T-helper 1 cell treated with Interleukin-12 subunit alpha and Interleukin-12 subunit beta and Interleukin-4 antibody, amounts not matched to agents 30 ng/mL and 1 ng/mL, for 36 hours (primary cell): ENCODE measurements around the gene ATXN7L3B. TPM values are rescaled to one million over a fixed set of nuclear protein-coding genes. Genes with fewer than 3 reads are reported as not detected.

Experiments used
- intact Hi-C: fragments of 100-400 bp; cut with micrococcal nuclease; formaldehyde crosslinking; loops from one replicate; pipeline ENCODE4 v1.15.1; 2024
- total RNA-seq: library from RNA; stranded (reverse); gene quantifications from 2 replicates; pipeline ENCODE4 v1.2.3, GENCODE V29; 2022

The ATXN7L3B gene
- total RNA-seq, 1 donor from 2014 or later = 23.7 TPM

DNA sequence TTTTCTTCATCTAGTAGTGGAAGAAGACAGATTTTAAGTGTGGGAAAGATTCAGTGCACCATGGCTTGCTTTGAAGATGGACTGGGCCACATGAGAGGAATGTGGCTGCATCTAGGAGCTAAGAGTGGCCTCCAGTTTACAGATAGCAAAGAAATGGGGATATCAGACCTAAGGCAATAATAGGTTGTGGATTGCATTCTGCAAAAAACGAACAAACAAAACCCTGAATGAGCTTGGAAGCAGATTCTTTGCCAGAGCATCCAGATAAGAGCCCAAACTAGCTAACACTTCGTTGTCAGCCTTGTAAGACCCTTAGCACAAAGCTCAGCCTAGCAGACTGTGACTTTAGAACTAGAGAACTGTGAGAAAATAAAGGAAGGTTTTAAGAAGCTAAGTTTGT is 9.6 kb downstream of the ATXN7L3B start:
- intact Hi-C loops = no loop called here

DNA sequence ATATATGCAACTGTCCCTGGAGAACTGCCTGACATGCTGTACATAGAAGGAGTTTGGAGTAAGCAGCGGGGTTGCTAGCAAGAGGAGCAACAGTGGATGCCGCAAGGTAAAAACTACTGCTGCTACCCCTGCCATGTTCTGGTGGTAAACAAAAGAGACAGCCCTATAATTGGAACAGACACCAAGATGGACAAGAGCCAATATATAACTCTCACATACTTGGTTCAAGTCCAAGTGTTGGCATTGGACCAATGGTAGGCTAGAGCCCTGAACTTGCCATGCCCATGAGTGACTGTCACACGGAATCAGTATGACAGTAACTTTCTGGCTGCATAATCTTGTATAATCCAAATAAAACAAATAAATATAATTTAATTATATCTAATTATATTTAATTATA is 13.7 kb downstream of the ATXN7L3B start:
- intact Hi-C loops = no loop called here

DNA sequence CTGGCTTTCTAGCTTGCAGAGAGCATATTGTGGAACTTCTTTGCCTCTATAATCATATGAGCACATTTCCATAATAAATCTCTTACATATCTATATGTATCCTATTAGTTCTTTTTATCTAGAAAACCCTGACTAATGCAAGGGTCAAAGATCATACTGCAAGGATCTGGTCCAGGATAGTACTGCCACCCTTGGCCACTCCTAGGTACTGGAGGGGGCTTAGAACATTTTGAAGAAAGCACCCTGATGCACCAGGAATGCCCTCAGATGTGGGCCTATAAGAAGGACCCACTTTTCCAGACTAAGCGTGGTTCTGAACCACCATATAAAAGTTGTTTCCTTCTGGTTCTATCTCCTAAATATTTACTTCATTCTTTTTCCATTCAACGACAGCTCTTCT is 14.6 kb downstream of the ATXN7L3B start:
- intact Hi-C loops = no loop called here

DNA sequence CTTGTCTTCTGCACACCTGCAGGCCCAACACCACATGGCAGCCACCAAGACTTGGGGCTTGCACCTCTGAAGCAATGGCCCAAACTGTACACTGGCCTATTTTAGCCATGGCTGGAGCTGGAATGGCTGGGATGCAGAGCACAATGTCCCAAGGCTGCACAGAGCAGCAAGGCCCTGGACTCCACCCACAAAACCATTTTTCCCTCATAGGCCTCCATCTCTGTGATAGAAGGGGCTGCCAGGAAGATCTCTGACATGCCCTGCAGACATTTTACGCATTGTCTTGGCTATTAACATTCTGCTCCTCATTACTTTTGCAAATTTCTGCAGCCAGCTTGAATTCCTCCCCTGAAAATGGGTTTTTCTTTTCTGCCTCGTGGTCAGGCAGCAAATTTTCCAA is 22.1 kb downstream of the ATXN7L3B start:
- intact Hi-C loops = no loop called here

DNA sequence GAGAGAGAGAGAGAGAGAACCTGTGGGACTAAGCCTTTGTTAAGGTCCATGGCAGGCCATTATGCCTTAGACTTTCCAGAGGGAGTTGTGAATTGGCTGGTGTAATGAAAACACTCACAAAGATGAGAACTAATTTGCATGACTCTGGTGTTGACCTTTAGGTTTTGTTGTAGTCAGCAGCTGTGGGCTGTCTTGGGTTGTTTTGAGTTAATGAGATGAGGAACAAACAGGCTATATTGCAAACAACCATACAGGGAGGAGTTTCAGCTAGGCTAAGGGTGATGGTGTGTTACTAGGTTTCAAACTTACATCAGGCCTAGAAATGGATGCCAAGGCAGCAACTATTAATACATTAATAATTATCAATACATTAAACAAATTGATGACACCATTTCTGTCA is 26.3 kb downstream of the ATXN7L3B start:
- intact Hi-C loops = no loop called here

DNA sequence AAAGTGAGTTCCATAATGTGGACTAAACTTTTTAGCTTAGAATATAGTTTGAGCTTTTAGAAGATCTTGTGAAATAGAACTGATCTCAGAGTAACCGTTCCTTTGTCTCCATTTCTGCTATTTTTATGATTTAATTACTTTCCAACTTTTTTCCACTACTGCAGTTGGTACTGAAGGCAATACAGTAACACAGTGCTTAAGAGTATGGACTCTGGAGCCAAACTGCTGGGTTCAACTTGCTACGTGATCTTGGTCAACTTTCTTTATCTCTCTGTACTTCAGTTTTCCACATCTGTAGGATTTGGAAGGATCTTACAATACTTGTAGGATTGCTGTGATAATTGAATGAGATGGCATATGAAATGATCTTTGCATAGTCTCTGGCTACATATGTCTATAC is 40.9 kb downstream of the ATXN7L3B start:
- intact Hi-C loops = no loop called here

DNA sequence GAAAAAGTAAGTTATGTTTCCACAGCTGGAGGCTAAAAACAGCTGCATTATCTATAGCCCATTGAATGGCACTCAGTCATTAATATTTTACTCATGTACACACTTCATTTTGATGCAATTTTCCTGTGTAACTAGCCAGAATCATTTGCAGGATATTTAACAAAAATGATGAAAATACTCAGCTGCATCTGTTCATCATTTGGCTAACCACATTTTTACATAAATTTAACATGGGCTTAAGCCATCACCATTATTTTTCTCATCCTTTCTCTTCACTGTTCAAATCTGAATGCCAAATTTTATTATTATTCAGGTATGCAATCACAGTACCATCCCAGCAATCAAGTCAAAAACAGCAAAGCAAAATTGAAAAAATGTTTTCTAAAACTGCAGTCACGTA is 41.8 kb downstream of the ATXN7L3B start:
- intact Hi-C loops = no loop called here

DNA sequence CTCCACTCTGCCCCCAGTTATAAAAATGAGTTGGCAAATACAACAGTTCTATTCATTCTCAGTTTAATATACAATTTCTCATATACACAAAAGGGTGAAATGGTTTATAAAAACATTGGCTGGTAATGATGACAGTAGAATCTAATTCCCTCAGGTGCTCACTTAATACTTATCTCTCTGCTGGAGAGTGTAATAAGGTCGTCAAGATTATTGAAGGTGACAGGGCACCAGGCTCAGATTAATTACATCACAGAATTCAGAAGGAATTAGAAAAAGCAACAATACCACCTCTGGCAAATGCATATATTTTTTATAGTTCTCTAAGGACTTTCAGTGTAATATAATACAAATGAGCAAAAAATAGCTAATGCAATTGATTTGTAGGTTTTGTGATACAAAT is 42.3 kb downstream of the ATXN7L3B start:
- intact Hi-C loops = no loop called here

DNA sequence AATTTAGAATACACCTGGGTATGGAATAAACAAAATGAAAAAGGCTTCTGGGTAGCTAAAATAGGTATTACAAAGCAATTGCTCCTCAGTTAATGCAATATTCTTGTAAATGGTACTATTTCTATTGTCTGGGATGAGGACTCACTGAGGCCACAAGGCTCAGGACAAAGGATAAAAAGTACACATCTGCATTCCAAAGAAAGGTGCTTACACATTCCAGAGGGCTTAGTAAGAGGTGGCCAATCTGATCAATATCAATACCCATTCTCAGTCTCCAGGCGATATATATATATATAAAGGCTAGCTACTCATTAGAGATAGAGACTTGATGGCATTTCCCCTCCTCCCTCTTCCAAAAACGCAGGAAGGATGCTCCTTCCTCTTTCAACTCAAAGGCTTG is 43.8 kb downstream of the ATXN7L3B start:
- intact Hi-C loops = no loop called here

DNA sequence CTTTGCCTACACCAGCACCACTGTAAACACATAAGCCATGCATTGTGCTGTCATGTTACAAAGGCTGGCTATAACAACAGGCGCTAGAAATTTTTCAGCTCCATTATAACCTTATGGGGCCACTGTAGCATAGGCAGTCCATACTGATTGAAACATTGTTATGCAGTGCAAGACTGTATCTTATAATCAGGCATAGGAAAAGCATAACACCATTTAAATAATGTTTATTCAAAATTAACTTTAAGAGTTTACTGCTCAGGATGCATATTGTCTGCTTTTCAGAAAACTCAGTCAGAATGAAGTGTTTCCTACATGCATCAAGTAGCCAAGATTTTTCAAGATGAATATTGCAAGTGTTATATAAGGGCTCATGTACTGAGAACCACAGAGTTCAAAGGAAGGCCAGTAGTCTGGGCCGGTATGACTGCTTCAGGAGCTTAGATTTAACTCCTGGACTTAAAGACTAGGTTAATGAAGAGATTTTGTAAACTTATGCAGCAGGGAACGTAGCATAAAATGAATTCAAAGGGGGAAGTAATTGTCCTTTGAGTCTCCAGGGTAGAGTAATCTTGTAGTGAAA is 46.9 kb downstream of the ATXN7L3B start:
- intact Hi-C loops = no loop called here

DNA sequence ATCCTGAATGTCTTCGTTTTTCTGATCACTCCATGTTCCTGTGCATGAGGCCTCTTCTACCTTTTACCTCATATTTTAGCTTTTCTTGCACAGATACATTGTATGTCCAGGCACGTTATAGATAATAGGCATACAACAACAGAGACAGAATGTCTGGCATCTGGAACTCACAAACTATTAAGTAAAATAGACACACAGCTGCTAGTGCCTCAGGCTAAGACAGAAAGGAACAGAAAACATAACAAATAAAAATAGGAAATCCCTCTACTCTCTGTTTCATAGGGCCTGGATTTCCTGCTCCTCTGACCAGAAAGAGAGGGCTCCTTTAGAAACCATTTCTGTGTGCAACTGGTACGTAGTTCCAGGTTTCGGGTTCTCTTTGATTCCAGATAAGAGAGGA is 48.6 kb downstream of the ATXN7L3B start:
- intact Hi-C loops = no loop called here
